Central memory CD8-positive, alpha-beta T cell (primary cell): ENCODE results near the gene PARK7.

ENCODE experiments used
- ATAC-seq: fragments of 150-1000 bp; cut with Tn5 transposase; replicated peaks from 2 replicates; pipeline ENCODE4 v1.10.0; 2022; ENCODE audit warnings: mild to moderate bottlenecking, moderate FRiP score, moderate number of reproducible peaks; ENCODE audit not compliant: poor library complexity, severe bottlenecking; ENCODE audit errors: extremely low read depth
- DNase-seq, 2 donors: peaks; one replicate each; pipeline ENCODE4 v3.0.0; 2021; ENCODE audit warnings: low spot score in 2 of 2
- H3K27ac Mint-ChIP-seq: one replicate; pipeline ENCODE4 v1.8.0; 2022; ENCODE audit warnings: low read depth, mild to moderate bottlenecking, moderate library complexity, mixed read lengths
- H3K27me3 Mint-ChIP-seq: one replicate; pipeline ENCODE4 v1.8.0; 2022; ENCODE audit warnings: mixed read lengths
- H3K36me3 Mint-ChIP-seq: one replicate; pipeline ENCODE4 v1.8.0; 2022; ENCODE audit warnings: mild to moderate bottlenecking, moderate library complexity, mixed read lengths; ENCODE audit not compliant: insufficient read depth
- H3K4me1 Mint-ChIP-seq: one replicate; pipeline ENCODE4 v1.8.0; 2022; ENCODE audit warnings: mixed read lengths
- H3K4me3 Mint-ChIP-seq: one replicate; pipeline ENCODE4 v1.8.0; 2022; ENCODE audit warnings: mild to moderate bottlenecking, moderate library complexity, mixed read lengths
- H3K9me3 Mint-ChIP-seq: one replicate; pipeline ENCODE4 v1.8.0; 2022; ENCODE audit warnings: mixed read lengths

Gene PARK7

GRCh38 chr1:8016210-8016894, 54.8 kb downstream of the PARK7 start:
- Mint-ChIP-seq H3K9me3 (no peaks in the 10 kb centered on the region), H3K27me3 (peaks cover 7% of the 10 kb centered on the region), H3K4me3 (no peak overlapping the region), H3K36me3 (no peaks in the 10 kb centered on the region), H3K27ac (no peak overlapping the region), H3K4me1 (peaks cover 6% of the 10 kb centered on the region)
- DNase-seq (no peak), ATAC-seq (no peak)

GRCh38 chr1:8016895-8017241, 55.4 kb downstream of the PARK7 start:
- H3K9me3 Mint-ChIP-seq: no peaks in the 10 kb centered on the region
- no peak for DNase-seq
- peaks cover 6% of the 10 kb centered on the region for H3K4me1 Mint-ChIP-seq
- H3K27me3 Mint-ChIP-seq: peaks cover 7% of the 10 kb centered on the region
- ATAC-seq: no peak
- H3K36me3 Mint-ChIP-seq: no peaks in the 10 kb centered on the region
- H3K27ac Mint-ChIP-seq: no peak overlapping the region
- H3K4me3 Mint-ChIP-seq: no peak overlapping the region

GRCh38 chr1:8017495-8018197, 56.1 kb downstream of the PARK7 start:
- no peak for DNase-seq
- H3K4me1 Mint-ChIP-seq: peaks cover 6% of the 10 kb centered on the region
- H3K27ac Mint-ChIP-seq: no peak overlapping the region
- no peak overlapping the region for H3K4me3 Mint-ChIP-seq
- no peak for ATAC-seq
- no peaks in the 10 kb centered on the region for H3K9me3 Mint-ChIP-seq
- no peaks in the 10 kb centered on the region for H3K36me3 Mint-ChIP-seq
- peaks cover 7% of the 10 kb centered on the region for H3K27me3 Mint-ChIP-seq

- no peak overlapping the region for H3K27ac Mint-ChIP-seq
- no peak overlapping the region for H3K4me3 Mint-ChIP-seq
- no peaks in the 10 kb centered on the region for H3K36me3 Mint-ChIP-seq
- DNase-seq (no peak), ATAC-seq (no peak)
- H3K27me3 Mint-ChIP-seq: peaks cover 7% of the 10 kb centered on the region
- peaks cover 6% of the 10 kb centered on the region for H3K4me1 Mint-ChIP-seq
- H3K9me3 Mint-ChIP-seq: no peaks in the 10 kb centered on the region
Observed at GRCh38 chr1:8018492-8019228, 57.1 kb downstream of the PARK7 start.

GRCh38 chr1:8019229-8019620, 57.7 kb downstream of the PARK7 start:
- no peak overlapping the region for H3K4me3 Mint-ChIP-seq
- H3K9me3 Mint-ChIP-seq: no peaks in the 10 kb centered on the region
- no peak overlapping the region for H3K27ac Mint-ChIP-seq
- H3K4me1 Mint-ChIP-seq: peaks cover 6% of the 10 kb centered on the region
- DNase-seq (no peak), ATAC-seq (no peak)
- H3K36me3 Mint-ChIP-seq: no peaks in the 10 kb centered on the region
- peaks cover 7% of the 10 kb centered on the region for H3K27me3 Mint-ChIP-seq

- DNase-seq: no peak
- H3K27me3 Mint-ChIP-seq: peaks cover 11% of the 10 kb centered on the region
- peaks cover 4% of the 10 kb centered on the region for H3K4me1 Mint-ChIP-seq
- peaks cover under 1% of the 10 kb centered on the region for H3K36me3 Mint-ChIP-seq
- no peaks in the 10 kb centered on the region for H3K9me3 Mint-ChIP-seq
- no peak for ATAC-seq
- H3K4me3 Mint-ChIP-seq: no peak overlapping the region
- no peak overlapping the region for H3K27ac Mint-ChIP-seq
Observed at GRCh38 chr1:8020032-8020431, 58.5 kb downstream of the PARK7 start.

GRCh38 chr1:8021676-8022266, 60.3 kb downstream of the PARK7 start:
- Mint-ChIP-seq H3K4me3 (no peak overlapping the region), H3K27me3 (peaks cover 11% of the 10 kb centered on the region), H3K36me3 (peaks cover 6% of the 10 kb centered on the region), H3K9me3 (no peaks in the 10 kb centered on the region), H3K4me1 (peaks cover 11% of the 10 kb centered on the region), H3K27ac (no peak overlapping the region)
- ATAC-seq: no peak
- no peak for DNase-seq

- peaks cover 14% of the 10 kb centered on the region for H3K4me1 Mint-ChIP-seq
- no peak for DNase-seq
- no peak for ATAC-seq
- no peaks in the 10 kb centered on the region for H3K9me3 Mint-ChIP-seq
- peaks cover 10% of the 10 kb centered on the region for H3K36me3 Mint-ChIP-seq
- peaks cover 9% of the 10 kb centered on the region for H3K27me3 Mint-ChIP-seq
- no peak overlapping the region for H3K27ac Mint-ChIP-seq
- no peak overlapping the region for H3K4me3 Mint-ChIP-seq
Observed at GRCh38 chr1:8022395-8023286, 61.1 kb downstream of the PARK7 start.

- H3K27me3 Mint-ChIP-seq: peaks cover 9% of the 10 kb centered on the region
- peaks cover 10% of the 10 kb centered on the region for H3K36me3 Mint-ChIP-seq
- H3K9me3 Mint-ChIP-seq: no peaks in the 10 kb centered on the region
- ATAC-seq (no peak), DNase-seq (no peak)
- H3K27ac Mint-ChIP-seq: no peak overlapping the region
- peaks cover 14% of the 10 kb centered on the region for H3K4me1 Mint-ChIP-seq
- H3K4me3 Mint-ChIP-seq: no peak overlapping the region
Observed at GRCh38 chr1:8023287-8023994, 61.9 kb downstream of the PARK7 start.

GRCh38 chr1:8023995-8024313, 62.4 kb downstream of the PARK7 start:
- Mint-ChIP-seq H3K27me3 (peaks cover 9% of the 10 kb centered on the region), H3K4me1 (peaks cover 14% of the 10 kb centered on the region), H3K36me3 (peaks cover 10% of the 10 kb centered on the region), H3K9me3 (no peaks in the 10 kb centered on the region), H3K4me3 (no peak overlapping the region), H3K27ac (no peak overlapping the region)
- ATAC-seq (no peak), DNase-seq (no peak)

GRCh38 chr1:8024329-8024728, 62.8 kb downstream of the PARK7 start:
- H3K27me3 Mint-ChIP-seq: peaks cover 9% of the 10 kb centered on the region
- peaks cover 10% of the 10 kb centered on the region for H3K36me3 Mint-ChIP-seq
- ATAC-seq: no peak
- no peak overlapping the region for H3K27ac Mint-ChIP-seq
- H3K4me1 Mint-ChIP-seq: peaks cover 14% of the 10 kb centered on the region
- no peak for DNase-seq
- H3K4me3 Mint-ChIP-seq: no peak overlapping the region
- H3K9me3 Mint-ChIP-seq: no peaks in the 10 kb centered on the region
